PC-3 (cell line): Measurements from ENCODE around the gene HES7.

ENCODE experiments used
- CTCF ChIP-seq: fragments of 300-600 bp; sonication (generic); conservative IDR thresholded peaks from 2 replicates; pipeline ENCODE4 v1.5.1; 2017; ENCODE audit warnings: antibody characterized with exemption, low read depth, mild to moderate bottlenecking, low read length
- EZH2 ChIP-seq: fragments of 300-600 bp; sonication (generic); IDR thresholded peaks from one replicate; pipeline ENCODE4 v1.6.1; 2017; ENCODE audit warnings: antibody characterized with exemption, mild to moderate bottlenecking, low read length; ENCODE audit not compliant: unreplicated experiment
- EZH2phosphoT487 ChIP-seq: fragments of 300-600 bp; sonication (generic); IDR thresholded peaks from 2 replicates; pipeline ENCODE4 v1.6.1; 2018; ENCODE audit warnings: mild to moderate bottlenecking, antibody characterized with exemption, low read length, borderline replicate concordance

GRCh38 chr17:8073627-8074484 is 50.0 kb downstream of the HES7 start:
- TF ChIP-seq CTCF (peak; percentile 82), EZH2 (no peak), EZH2phosphoT487 (no peak)
